ENCODE data around the gene GET4.

DNA sequence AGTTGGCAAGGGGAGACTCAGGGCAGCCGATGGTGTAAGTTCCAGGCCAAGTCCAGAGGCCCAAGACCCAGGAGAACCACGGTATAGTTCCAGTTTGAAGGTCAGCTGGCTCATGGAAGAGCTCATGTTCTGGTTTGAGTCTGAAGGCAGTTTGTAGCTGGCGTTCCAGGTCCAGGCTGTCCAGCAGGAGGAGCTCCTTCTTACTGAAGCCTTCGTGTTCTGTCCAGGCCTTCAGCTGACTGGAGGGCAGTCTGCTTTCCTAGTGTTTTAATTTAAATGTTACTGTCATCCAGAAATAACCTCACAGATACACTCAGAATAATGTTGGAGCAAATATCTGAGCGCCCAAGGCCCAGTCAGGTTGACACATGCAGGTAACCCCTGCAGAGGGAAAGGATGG, 39.9 kb upstream of the GET4 start:
- TF ChIP-seq, protein P1, sequence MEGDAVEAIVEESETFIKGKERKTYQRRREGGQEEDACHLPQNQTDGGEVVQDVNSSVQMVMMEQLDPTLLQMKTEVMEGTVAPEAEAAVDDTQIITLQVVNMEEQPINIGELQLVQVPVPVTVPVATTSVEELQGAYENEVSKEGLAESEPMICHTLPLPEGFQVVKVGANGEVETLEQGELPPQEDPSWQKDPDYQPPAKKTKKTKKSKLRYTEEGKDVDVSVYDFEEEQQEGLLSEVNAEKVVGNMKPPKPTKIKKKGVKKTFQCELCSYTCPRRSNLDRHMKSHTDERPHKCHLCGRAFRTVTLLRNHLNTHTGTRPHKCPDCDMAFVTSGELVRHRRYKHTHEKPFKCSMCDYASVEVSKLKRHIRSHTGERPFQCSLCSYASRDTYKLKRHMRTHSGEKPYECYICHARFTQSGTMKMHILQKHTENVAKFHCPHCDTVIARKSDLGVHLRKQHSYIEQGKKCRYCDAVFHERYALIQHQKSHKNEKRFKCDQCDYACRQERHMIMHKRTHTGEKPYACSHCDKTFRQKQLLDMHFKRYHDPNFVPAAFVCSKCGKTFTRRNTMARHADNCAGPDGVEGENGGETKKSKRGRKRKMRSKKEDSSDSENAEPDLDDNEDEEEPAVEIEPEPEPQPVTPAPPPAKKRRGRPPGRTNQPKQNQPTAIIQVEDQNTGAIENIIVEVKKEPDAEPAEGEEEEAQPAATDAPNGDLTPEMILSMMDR (conservative IDR thresholded peaks at IDR 0.05): peak; percentile 55; the same call in 1 of the 2 replicates
- TF ChIP-seq EZH2 (IDR thresholded peaks at IDR 0.05; ENCODE audit: low read depth): no peak
